ENCODE results near the gene GPR84. TPM values are rescaled to one million over a fixed set of nuclear protein-coding genes. Genes with fewer than 3 reads are reported as not detected.

GPR84 gene
- total and polyA plus RNA-seq, 2 experiments from 2014 or later = not detected

DNA sequence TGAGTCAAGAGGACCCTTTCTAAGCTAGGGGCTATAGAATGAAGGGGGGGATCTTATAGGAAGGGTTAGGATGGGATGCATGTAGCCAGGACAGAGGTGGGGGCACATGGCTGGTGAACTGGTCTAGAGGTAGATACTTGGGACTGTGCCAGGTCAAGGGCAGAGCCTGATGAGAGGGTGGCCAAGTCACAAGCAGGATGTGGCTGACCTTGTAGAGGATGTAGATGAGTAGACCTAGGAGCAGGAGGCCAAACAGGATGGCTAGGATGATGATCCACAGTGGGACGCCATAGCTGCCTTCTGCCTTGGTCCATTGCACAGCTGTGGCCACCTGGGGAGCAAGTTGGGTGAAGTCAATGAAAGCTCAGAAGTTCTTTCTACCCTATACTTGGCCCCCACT, 32.9 kb upstream of the GPR84 start:
- H3K9me2 ChIP-seq (ENCODE audit: insufficient read depth) = 0 out of 2 replicates have a peak, but pooled peaks cover 9% of the 10 kb centered on the region
- H3K27ac Mint-ChIP-seq = no peak overlapping the region
- no peak for TF ChIP-seq EZH2 (IDR thresholded peaks at IDR 0.05; ENCODE audit: low read depth, unreplicated experiment)
- no peak for TF ChIP-seq ZNF462 (CRISPR knock-in tag; IDR thresholded peaks at IDR 0.05)
- no peak for TF ChIP-seq STAT1 (IDR thresholded peaks at IDR 0.05; ENCODE audit: unreplicated experiment)
- TF ChIP-seq, protein P1, sequence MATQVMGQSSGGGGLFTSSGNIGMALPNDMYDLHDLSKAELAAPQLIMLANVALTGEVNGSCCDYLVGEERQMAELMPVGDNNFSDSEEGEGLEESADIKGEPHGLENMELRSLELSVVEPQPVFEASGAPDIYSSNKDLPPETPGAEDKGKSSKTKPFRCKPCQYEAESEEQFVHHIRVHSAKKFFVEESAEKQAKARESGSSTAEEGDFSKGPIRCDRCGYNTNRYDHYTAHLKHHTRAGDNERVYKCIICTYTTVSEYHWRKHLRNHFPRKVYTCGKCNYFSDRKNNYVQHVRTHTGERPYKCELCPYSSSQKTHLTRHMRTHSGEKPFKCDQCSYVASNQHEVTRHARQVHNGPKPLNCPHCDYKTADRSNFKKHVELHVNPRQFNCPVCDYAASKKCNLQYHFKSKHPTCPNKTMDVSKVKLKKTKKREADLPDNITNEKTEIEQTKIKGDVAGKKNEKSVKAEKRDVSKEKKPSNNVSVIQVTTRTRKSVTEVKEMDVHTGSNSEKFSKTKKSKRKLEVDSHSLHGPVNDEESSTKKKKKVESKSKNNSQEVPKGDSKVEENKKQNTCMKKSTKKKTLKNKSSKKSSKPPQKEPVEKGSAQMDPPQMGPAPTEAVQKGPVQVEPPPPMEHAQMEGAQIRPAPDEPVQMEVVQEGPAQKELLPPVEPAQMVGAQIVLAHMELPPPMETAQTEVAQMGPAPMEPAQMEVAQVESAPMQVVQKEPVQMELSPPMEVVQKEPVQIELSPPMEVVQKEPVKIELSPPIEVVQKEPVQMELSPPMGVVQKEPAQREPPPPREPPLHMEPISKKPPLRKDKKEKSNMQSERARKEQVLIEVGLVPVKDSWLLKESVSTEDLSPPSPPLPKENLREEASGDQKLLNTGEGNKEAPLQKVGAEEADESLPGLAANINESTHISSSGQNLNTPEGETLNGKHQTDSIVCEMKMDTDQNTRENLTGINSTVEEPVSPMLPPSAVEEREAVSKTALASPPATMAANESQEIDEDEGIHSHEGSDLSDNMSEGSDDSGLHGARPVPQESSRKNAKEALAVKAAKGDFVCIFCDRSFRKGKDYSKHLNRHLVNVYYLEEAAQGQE (IDR thresholded peaks at IDR 0.05; ENCODE audit: unreplicated experiment) = no peak
- TF ChIP-seq CTCF (conservative IDR thresholded peaks at IDR 0.05; ENCODE audit: low read depth in 2 of 2) = no peak
- TF ChIP-seq NANOG (IDR thresholded peaks at IDR 0.05; ENCODE audit: borderline replicate concordance) = no peak
- TF ChIP-seq POLR2AphosphoS5 (IDR thresholded peaks at IDR 0.05; ENCODE audit: low read depth) = no peak
- no peak for TF ChIP-seq ZNF331 (CRISPR knock-in tag; IDR thresholded peaks at IDR 0.05; ENCODE audit: low read depth)
- TF ChIP-seq ZNF114 (CRISPR knock-in tag; IDR thresholded peaks at IDR 0.05) = no peak
- no peak for TF ChIP-seq JUNB (IDR thresholded peaks at IDR 0.05; ENCODE audit: unreplicated experiment)
- TF ChIP-seq, protein P2, sequence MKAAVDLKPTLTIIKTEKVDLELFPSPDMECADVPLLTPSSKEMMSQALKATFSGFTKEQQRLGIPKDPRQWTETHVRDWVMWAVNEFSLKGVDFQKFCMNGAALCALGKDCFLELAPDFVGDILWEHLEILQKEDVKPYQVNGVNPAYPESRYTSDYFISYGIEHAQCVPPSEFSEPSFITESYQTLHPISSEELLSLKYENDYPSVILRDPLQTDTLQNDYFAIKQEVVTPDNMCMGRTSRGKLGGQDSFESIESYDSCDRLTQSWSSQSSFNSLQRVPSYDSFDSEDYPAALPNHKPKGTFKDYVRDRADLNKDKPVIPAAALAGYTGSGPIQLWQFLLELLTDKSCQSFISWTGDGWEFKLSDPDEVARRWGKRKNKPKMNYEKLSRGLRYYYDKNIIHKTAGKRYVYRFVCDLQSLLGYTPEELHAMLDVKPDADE (IDR thresholded peaks at IDR 0.05) = no peak
- peaks cover 10% of the 10 kb centered on the region for H3K27me3 ChIP-seq (ENCODE audit: insufficient read depth)
- no peaks in the 10 kb centered on the region; the same call in 1 of the 2 replicates for H4K20me1 ChIP-seq (replicated peaks; ENCODE audit: insufficient read depth)
- no peak overlapping the region for H3K27ac ChIP-seq (ENCODE audit: low read depth)
- no peak overlapping the region for H3K4me3 ChIP-seq
- H3K9me3 Mint-ChIP-seq = no peaks in the 10 kb centered on the region
- H3F3A ChIP-seq (replicated peaks; ENCODE audit: low read depth) = no peaks in the 10 kb centered on the region
- H3K4me2 ChIP-seq = no peak overlapping the region
- H2AFZ ChIP-seq = no peak overlapping the region
- H3K4me1 Mint-ChIP-seq = peaks cover 23% of the 10 kb centered on the region
- H3K27me3 Mint-ChIP-seq (ENCODE audit: insufficient read depth, low read depth, poor library complexity) = peaks cover 13% of the 10 kb centered on the region
- DNase-seq (ENCODE audit: low spot score) (no peak), ATAC-seq (no peak)
- no peak overlapping the region for H3K4me3 Mint-ChIP-seq
- peaks cover 55% of the 10 kb centered on the region for H3K36me3 Mint-ChIP-seq (ENCODE audit: low read depth)
- H3K4me1 ChIP-seq (ENCODE audit: insufficient read depth) = peaks cover 18% of the 10 kb centered on the region
- 0 out of 2 replicates have a peak, but pooled peaks cover 5% of the 10 kb centered on the region for H3K36me3 ChIP-seq (ENCODE audit: insufficient read depth)
- H3K79me2 ChIP-seq (replicated peaks; ENCODE audit: insufficient read depth) = no peaks in the 10 kb centered on the region
